HEK293 (cell line): ENCODE measurements around the gene SFXN4.
"Not testable (repeated sequence)": the region's sequence is repeated elsewhere in the genome, so short reads cannot be mapped to it uniquely, and the experiment has no call there.

Experiments used
- CTCF ChIA-PET: fragments of 350-600 bp; formaldehyde crosslinking; extraction: SDS; loops from one replicate; lab custom pipeline; 2021; ENCODE audit warnings: antibody characterized with exemption; lab: Yijun Ruan, JAX
- POLR2A ChIA-PET: fragments of 300-600 bp; formaldehyde crosslinking; extraction: SDS; loops from one replicate; lab custom pipeline; 2020; ENCODE audit warnings: antibody characterized with exemption, inconsistent platforms; lab: Yijun Ruan, JAX
- H3K27ac ChIP-seq: fragments of 200-500 bp; sonication (Bioruptor generic); 2 replicates; pipeline ENCODE4 v1.5.1; 2014; ENCODE audit warnings: low read depth, low read length, control low read depth, inconsistent platforms; ENCODE audit errors: extremely low read depth
- H3K36me3 ChIP-seq, 2 experiments: fragments of 200-500 bp in 1 of 2; sonication (Bioruptor generic) in 1 of 2; 1 replicate in 1 of 2; 2 replicates in 1 of 2; pipeline ENCODE4 v1.5.1; 2014 to 2017; ENCODE audit warnings: inconsistent platforms in 2 of 2, low read length in 2 of 2; ENCODE audit not compliant: control insufficient read depth in 2 of 2, insufficient read depth in 1 of 2
- H3K4me1 ChIP-seq: fragments of 200-500 bp; sonication (Bioruptor generic); 2 replicates; pipeline ENCODE4 v1.5.1; 2014; ENCODE audit warnings: mild to moderate bottlenecking, low read length, inconsistent platforms; ENCODE audit not compliant: control insufficient read depth, insufficient read depth
- H3K4me3 ChIP-seq: 2 replicates; pipeline ENCODE4 v1.5.1; 2011; ENCODE audit warnings: low read depth, mild to moderate bottlenecking, control low read depth, low read length, moderate library complexity
- H3K9me3 ChIP-seq: fragments of 200-500 bp; sonication (Bioruptor generic); 2 replicates; pipeline ENCODE4 v1.5.1; 2014; ENCODE audit warnings: low read depth, low read length, inconsistent platforms; ENCODE audit not compliant: control insufficient read depth, insufficient read depth
- MEIS1 ChIP-seq: sonication (generic); formaldehyde crosslinking; IDR thresholded peaks from 2 replicates; pipeline ENCODE4 v1.8.1; 2022; ENCODE audit warnings: missing genetic modification reagents, mild to moderate bottlenecking, borderline replicate concordance
- TCF7L2 ChIP-seq: IDR thresholded peaks from 2 replicates; pipeline ENCODE4 v1.6.1; 2011; ENCODE audit warnings: low read depth, mild to moderate bottlenecking, inconsistent platforms, low read length, moderate library complexity, borderline replicate concordance
- ZEB2 ChIP-seq: fragments of 450-650 bp; formaldehyde crosslinking; IDR thresholded peaks from 2 replicates; pipeline ENCODE4 v1.5.1; 2016; ENCODE audit warnings: missing biosample characterization, missing genetic modification characterization
- ZFP3 ChIP-seq: fragments of 450-650 bp; formaldehyde crosslinking; IDR thresholded peaks from 2 replicates; pipeline ENCODE4 v1.5.1; 2016; ENCODE audit warnings: low read depth, missing biosample characterization, missing genetic modification characterization
- ZNF157 ChIP-seq: fragments of 450-650 bp; formaldehyde crosslinking; IDR thresholded peaks from 2 replicates; pipeline ENCODE4 v1.5.1; 2016; ENCODE audit warnings: missing biosample characterization, missing genetic modification characterization
- ZNF2 ChIP-seq: fragments of 450-650 bp; formaldehyde crosslinking; IDR thresholded peaks from 2 replicates; pipeline ENCODE4 v1.5.1; 2016; ENCODE audit warnings: missing biosample characterization, missing genetic modification characterization
- ZNF292 ChIP-seq: fragments of 450-650 bp; formaldehyde crosslinking; IDR thresholded peaks from 2 replicates; pipeline ENCODE4 v1.5.1; 2016; ENCODE audit warnings: low read depth, missing biosample characterization, missing genetic modification characterization, borderline replicate concordance
- ZNF549 ChIP-seq: fragments of 450-650 bp; IDR thresholded peaks from 2 replicates; pipeline ENCODE4 v1.5.1; 2018; ENCODE audit warnings: missing biosample characterization, missing genetic modification characterization, mild to moderate bottlenecking, inconsistent platforms, moderate library complexity
- ZNF658 ChIP-seq: fragments of 450-650 bp; formaldehyde crosslinking; IDR thresholded peaks from 2 replicates; pipeline ENCODE4; 2016; ENCODE audit warnings: missing biosample characterization, missing genetic modification characterization
- ZNF792 ChIP-seq: fragments of 450-650 bp; formaldehyde crosslinking; IDR thresholded peaks from 2 replicates; pipeline ENCODE4 v1.5.1; 2016; ENCODE audit warnings: missing biosample characterization, missing genetic modification characterization
- ZSCAN16 ChIP-seq: fragments of 450-650 bp; formaldehyde crosslinking; IDR thresholded peaks from 2 replicates; pipeline ENCODE4 v1.5.1; 2016; ENCODE audit warnings: missing biosample characterization, missing genetic modification characterization
- TF ChIP-seq, protein P1 (sequence below): fragments of 450-650 bp; formaldehyde crosslinking; IDR thresholded peaks from 2 replicates; pipeline ENCODE4 v1.5.1; 2016; ENCODE audit warnings: missing biosample characterization, missing genetic modification characterization
- TF ChIP-seq, protein P2 (sequence below): fragments of 450-650 bp; formaldehyde crosslinking; IDR thresholded peaks from 2 replicates; pipeline ENCODE4 v1.5.1; 2016; ENCODE audit warnings: missing biosample characterization, missing genetic modification characterization

Gene SFXN4

DNA sequence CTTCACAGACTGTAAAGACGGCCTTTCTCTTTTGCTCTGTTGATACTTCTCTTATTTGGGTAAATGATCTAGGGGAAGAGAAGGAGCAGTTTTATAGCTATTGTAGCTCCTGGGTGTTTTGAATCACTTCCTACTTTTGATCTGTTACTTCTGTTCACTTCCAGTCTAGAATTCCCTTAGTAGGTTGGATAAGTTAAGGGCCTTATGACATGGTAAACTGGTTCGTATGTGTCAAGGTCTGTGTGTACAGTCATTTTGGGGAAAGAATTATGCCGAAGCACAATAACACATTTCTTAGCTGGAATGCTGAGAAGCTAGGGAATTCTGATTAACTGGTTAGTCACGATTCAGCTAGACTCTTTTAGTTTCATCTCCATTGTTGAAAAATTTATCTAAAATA lies 53.5 kb downstream of the SFXN4 start:
- ChIA-PET POLR2A (interaction anchor here (1.5 kb wide), 1 partner anchor 9 kb away, joined by 7 read pairs; the partner anchor contains the start of gene DENND10), CTCF (no interaction called here)
- no peak for TF ChIP-seq ZNF658 (tag by site-specific recombination)
- no peak for TF ChIP-seq MEIS1 (CRISPR knock-in tag)
- TF ChIP-seq, protein P1, sequence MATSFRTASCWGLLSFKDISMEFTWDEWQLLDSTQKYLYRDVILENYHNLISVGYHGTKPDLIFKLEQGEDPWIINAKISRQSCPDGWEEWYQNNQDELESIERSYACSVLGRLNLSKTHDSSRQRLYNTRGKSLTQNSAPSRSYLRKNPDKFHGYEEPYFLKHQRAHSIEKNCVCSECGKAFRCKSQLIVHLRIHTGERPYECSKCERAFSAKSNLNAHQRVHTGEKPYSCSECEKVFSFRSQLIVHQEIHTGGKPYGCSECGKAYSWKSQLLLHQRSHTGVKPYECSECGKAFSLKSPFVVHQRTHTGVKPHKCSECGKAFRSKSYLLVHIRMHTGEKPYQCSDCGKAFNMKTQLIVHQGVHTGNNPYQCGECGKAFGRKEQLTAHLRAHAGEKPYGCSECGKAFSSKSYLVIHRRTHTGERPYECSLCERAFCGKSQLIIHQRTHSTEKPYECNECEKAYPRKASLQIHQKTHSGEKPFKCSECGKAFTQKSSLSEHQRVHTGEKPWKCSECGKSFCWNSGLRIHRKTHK, result no peak
- TF ChIP-seq, protein P2, sequence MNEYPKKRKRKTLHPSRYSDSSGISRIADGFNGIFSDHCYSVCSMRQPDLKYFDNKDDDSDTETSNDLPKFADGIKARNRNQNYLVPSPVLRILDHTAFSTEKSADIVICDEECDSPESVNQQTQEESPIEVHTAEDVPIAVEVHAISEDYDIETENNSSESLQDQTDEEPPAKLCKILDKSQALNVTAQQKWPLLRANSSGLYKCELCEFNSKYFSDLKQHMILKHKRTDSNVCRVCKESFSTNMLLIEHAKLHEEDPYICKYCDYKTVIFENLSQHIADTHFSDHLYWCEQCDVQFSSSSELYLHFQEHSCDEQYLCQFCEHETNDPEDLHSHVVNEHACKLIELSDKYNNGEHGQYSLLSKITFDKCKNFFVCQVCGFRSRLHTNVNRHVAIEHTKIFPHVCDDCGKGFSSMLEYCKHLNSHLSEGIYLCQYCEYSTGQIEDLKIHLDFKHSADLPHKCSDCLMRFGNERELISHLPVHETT (tag by site-specific recombination), result no peak
- no peak for TF ChIP-seq ZNF292 (tag by site-specific recombination)
- TF ChIP-seq ZNF157, result no peak
- TF ChIP-seq ZSCAN16 (tag by site-specific recombination), result no peak
- TF ChIP-seq ZFP3 (tag by site-specific recombination), result no peak
- no peak for TF ChIP-seq ZEB2 (tag by site-specific recombination)
- no peak for TF ChIP-seq TCF7L2
- TF ChIP-seq ZNF792, result no peak
- no peak for TF ChIP-seq ZNF2 (tag by site-specific recombination)
- no peak for TF ChIP-seq ZNF549
- H3K9me3 ChIP-seq, result no peaks in the 10 kb centered on the region
- no peak overlapping the region for H3K4me3 ChIP-seq
- peaks cover 74 to 75% of the 10 kb centered on the region in 2 experiments for H3K36me3 ChIP-seq
- no peaks in the 10 kb centered on the region for H3K4me1 ChIP-seq
- no peak overlapping the region for H3K27ac ChIP-seq

DNA sequence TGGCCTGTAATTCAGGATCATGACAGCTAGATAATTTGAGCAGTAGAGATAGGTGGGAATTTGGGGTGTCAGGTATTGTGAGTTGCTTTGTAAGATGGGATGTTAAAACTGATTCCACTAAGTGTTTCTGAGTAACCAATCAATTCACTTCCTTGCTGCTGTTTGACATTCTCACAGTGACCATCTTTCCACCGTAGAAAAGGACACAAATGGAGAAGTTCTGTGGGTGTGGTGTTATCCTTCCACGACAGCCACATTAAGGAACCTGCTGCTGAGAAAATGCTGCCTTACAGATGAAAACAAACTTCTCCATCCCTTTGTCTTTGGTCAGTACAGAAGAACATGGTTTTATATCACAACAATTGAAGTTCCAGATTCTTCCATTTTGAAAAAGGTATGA lies 57.7 kb downstream of the SFXN4 start:
- H3K4me1 ChIP-seq, H3K9me3 ChIP-seq, POLR2A ChIA-PET, H3K27ac ChIP-seq, H3K4me3 ChIP-seq, CTCF ChIA-PET: not testable (repeated sequence)
- TF ChIP-seq ZNF549, result peak; percentile 66; the same call in 1 of the 2 replicates
- H3K36me3 ChIP-seq, result peaks cover 47 to 71% of the 10 kb centered on the region in 2 experiments

DNA sequence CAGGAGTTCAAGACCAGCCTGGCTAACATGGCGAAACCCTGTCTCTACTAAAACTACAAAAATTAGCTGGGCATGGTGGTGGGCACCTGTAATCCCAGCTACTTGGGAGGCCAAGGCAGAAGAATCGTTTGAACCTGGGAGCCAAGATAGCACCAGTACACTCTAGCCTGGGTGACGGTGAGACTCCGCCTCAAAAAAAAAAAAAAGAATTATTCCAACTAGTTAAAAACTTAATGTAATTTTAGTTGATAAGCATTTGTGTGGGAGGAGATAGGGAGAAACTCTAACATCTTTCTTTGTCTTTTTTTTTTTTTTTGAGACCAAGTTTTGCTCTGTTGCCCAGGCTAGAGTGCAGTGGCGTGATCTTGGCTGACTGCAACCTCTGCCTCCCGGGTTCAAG lies 58.4 kb downstream of the SFXN4 start:
- H3K36me3 ChIP-seq, result peaks cover 42 to 65% of the 10 kb centered on the region in 2 experiments
- H3K27ac ChIP-seq, H3K9me3 ChIP-seq, CTCF ChIA-PET, POLR2A ChIA-PET, H3K4me1 ChIP-seq, H3K4me3 ChIP-seq: not testable (repeated sequence)

DNA sequence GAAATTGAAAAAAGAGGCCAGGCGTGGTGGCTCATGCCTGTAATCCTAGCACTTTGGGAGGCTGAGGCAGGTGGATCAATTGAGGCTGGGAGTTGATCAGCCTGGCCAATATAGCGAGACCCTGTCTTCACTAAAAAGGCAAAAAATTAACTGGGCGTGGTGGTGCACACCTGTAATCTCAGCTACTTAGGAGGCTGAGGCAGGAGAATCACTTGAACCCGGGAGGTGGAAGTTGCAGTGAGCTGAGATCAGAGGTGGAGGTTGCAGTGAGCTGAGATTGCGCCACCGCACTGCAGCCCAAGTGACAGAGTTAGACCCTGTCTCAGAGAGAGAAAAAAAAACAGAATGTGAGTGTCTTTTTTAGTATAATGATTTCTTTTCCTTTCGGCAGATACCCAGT lies 59.6 kb downstream of the SFXN4 start:
- H3K4me1 ChIP-seq, H3K9me3 ChIP-seq, POLR2A ChIA-PET, CTCF ChIA-PET, H3K4me3 ChIP-seq, H3K27ac ChIP-seq: not testable (repeated sequence)
- peaks cover 35 to 52% of the 10 kb centered on the region in 2 experiments for H3K36me3 ChIP-seq
